Activated naive CD4-positive, alpha-beta T cell treated with anti-CD3 and anti-CD28 coated beads, Interleukin-2, amount 50 U/mL, for 24 hours (primary cell): ENCODE data around the gene CD69.

Experiments used
- H3K27ac Mint-ChIP-seq: one replicate; pipeline ENCODE4 v1.8.0; 2021; ENCODE audit warnings: mild to moderate bottlenecking, mixed read lengths
- H3K27me3 Mint-ChIP-seq: one replicate; pipeline ENCODE4 v1.8.0; 2021; ENCODE audit warnings: mixed read lengths
- H3K36me3 Mint-ChIP-seq: one replicate; pipeline ENCODE4 v1.8.0; 2021; ENCODE audit warnings: mixed read lengths
- H3K4me1 Mint-ChIP-seq: one replicate; pipeline ENCODE4 v1.8.0; 2021; ENCODE audit warnings: mixed read lengths
- H3K4me3 Mint-ChIP-seq: one replicate; pipeline ENCODE4 v1.8.0; 2021; ENCODE audit warnings: mild to moderate bottlenecking, mixed read lengths
- H3K9me3 Mint-ChIP-seq: one replicate; pipeline ENCODE4 v1.8.0; 2021; ENCODE audit warnings: mixed read lengths

CD69 gene

GRCh38 chr12:9792185-9792900 is 31.6 kb upstream of the CD69 start:
- Mint-ChIP-seq H3K27me3 (no peaks in the 10 kb centered on the region), H3K27ac (peak overlapping the region; percentile 93), H3K36me3 (peaks cover 4% of the 10 kb centered on the region), H3K4me3 (peak overlapping the region; percentile 81), H3K9me3 (peaks cover 12% of the 10 kb centered on the region), H3K4me1 (peaks cover 84% of the 10 kb centered on the region)

- peaks cover 11% of the 10 kb centered on the region for H3K9me3 Mint-ChIP-seq
- peaks cover 62% of the 10 kb centered on the region for H3K4me1 Mint-ChIP-seq
- H3K4me3 Mint-ChIP-seq: peak overlapping the region; percentile 78
- peaks cover 2% of the 10 kb centered on the region for H3K36me3 Mint-ChIP-seq
- H3K27ac Mint-ChIP-seq: peak overlapping the region; percentile 93
- no peaks in the 10 kb centered on the region for H3K27me3 Mint-ChIP-seq
Measured at GRCh38 chr12:9786726-9787717, 26.3 kb upstream of the CD69 start.

GRCh38 chr12:9784816-9785215 is 24.1 kb upstream of the CD69 start:
- H3K36me3 Mint-ChIP-seq: no peaks in the 10 kb centered on the region
- H3K9me3 Mint-ChIP-seq: peaks cover 6% of the 10 kb centered on the region
- H3K27me3 Mint-ChIP-seq: no peaks in the 10 kb centered on the region
- H3K4me1 Mint-ChIP-seq: peaks cover 63% of the 10 kb centered on the region
- H3K27ac Mint-ChIP-seq: no peak overlapping the region
- no peak overlapping the region for H3K4me3 Mint-ChIP-seq

- Mint-ChIP-seq H3K4me1 (peaks cover 63% of the 10 kb centered on the region), H3K4me3 (no peak overlapping the region), H3K27ac (no peak overlapping the region), H3K36me3 (no peaks in the 10 kb centered on the region), H3K27me3 (no peaks in the 10 kb centered on the region), H3K9me3 (peaks cover 6% of the 10 kb centered on the region)
Measured at GRCh38 chr12:9784326-9784725, 23.6 kb upstream of the CD69 start.

GRCh38 chr12:9782547-9783382 is 22.1 kb upstream of the CD69 start:
- peaks cover 67% of the 10 kb centered on the region for H3K4me1 Mint-ChIP-seq
- H3K9me3 Mint-ChIP-seq: peaks cover 6% of the 10 kb centered on the region
- H3K27ac Mint-ChIP-seq: peak overlapping the region; percentile 64
- no peaks in the 10 kb centered on the region for H3K27me3 Mint-ChIP-seq
- H3K4me3 Mint-ChIP-seq: no peak overlapping the region
- H3K36me3 Mint-ChIP-seq: no peaks in the 10 kb centered on the region

GRCh38 chr12:9781360-9781759 is 20.7 kb upstream of the CD69 start:
- Mint-ChIP-seq H3K9me3 (peaks cover 9% of the 10 kb centered on the region), H3K4me1 (peaks cover 68% of the 10 kb centered on the region), H3K27me3 (no peaks in the 10 kb centered on the region), H3K36me3 (no peaks in the 10 kb centered on the region), H3K27ac (peak overlapping the region; percentile 81), H3K4me3 (peak overlapping the region; percentile 12)

- Mint-ChIP-seq H3K9me3 (peaks cover 9% of the 10 kb centered on the region), H3K27ac (peak overlapping the region; percentile 38), H3K4me3 (no peak overlapping the region), H3K36me3 (no peaks in the 10 kb centered on the region), H3K27me3 (no peaks in the 10 kb centered on the region), H3K4me1 (peaks cover 84% of the 10 kb centered on the region)
Measured at GRCh38 chr12:9779209-9779608, 18.5 kb upstream of the CD69 start.

GRCh38 chr12:9776781-9777180 is 16.1 kb upstream of the CD69 start:
- Mint-ChIP-seq H3K4me3 (peak overlapping the region; percentile 68), H3K27ac (peak overlapping the region; percentile 93), H3K27me3 (no peaks in the 10 kb centered on the region), H3K4me1 (peaks cover 98% of the 10 kb centered on the region), H3K9me3 (peaks cover 9% of the 10 kb centered on the region), H3K36me3 (no peaks in the 10 kb centered on the region)

- Mint-ChIP-seq H3K27ac (peak overlapping the region; percentile 98), H3K27me3 (no peaks in the 10 kb centered on the region), H3K36me3 (no peaks in the 10 kb centered on the region), H3K4me1 (peaks cover 96% of the 10 kb centered on the region), H3K9me3 (peaks cover 11% of the 10 kb centered on the region), H3K4me3 (peak overlapping the region; percentile 34)
Measured at GRCh38 chr12:9773216-9773877, 12.6 kb upstream of the CD69 start.

GRCh38 chr12:9763025-9763424 is 2.3 kb upstream of the CD69 start:
- Mint-ChIP-seq H3K4me3 (peak overlapping the region; percentile 63), H3K27ac (no peak overlapping the region)

GRCh38 chr12:9762369-9762768 is 1.7 kb upstream of the CD69 start:
- Mint-ChIP-seq H3K4me1 (peaks cover 45% of the 10 kb centered on the region), H3K4me3 (peak overlapping the region; percentile 100), H3K27ac (peak overlapping the region; percentile 100), H3K36me3 (peaks cover 25% of the 10 kb centered on the region), H3K27me3 (no peaks in the 10 kb centered on the region), H3K9me3 (no peaks in the 10 kb centered on the region)

More at GRCh38 chr12:9763025-9763424, 2.3 kb upstream of the CD69 start:
- Mint-ChIP-seq H3K27me3 (no peaks in the 10 kb centered on the region), H3K36me3 (peaks cover 18% of the 10 kb centered on the region), H3K9me3 (no peaks in the 10 kb centered on the region), H3K4me1 (peaks cover 52% of the 10 kb centered on the region)

GRCh38 chr12:9761419-9761781 is 699 bp upstream of the CD69 start:
- H3K4me1 Mint-ChIP-seq: peaks cover 38% of the 10 kb centered on the region
- H3K27ac Mint-ChIP-seq: peak overlapping the region; percentile 100
- peak overlapping the region; percentile 100 for H3K4me3 Mint-ChIP-seq
- H3K9me3 Mint-ChIP-seq: no peaks in the 10 kb centered on the region
- no peaks in the 10 kb centered on the region for H3K27me3 Mint-ChIP-seq
- peaks cover 33% of the 10 kb centered on the region for H3K36me3 Mint-ChIP-seq

GRCh38 chr12:9760120-9760519 is 581 bp downstream of the CD69 start:
- peaks cover 33% of the 10 kb centered on the region for H3K4me1 Mint-ChIP-seq
- peak overlapping the region; percentile 100 for H3K27ac Mint-ChIP-seq
- no peaks in the 10 kb centered on the region for H3K27me3 Mint-ChIP-seq
- H3K9me3 Mint-ChIP-seq: no peaks in the 10 kb centered on the region
- peak overlapping the region; percentile 100 for H3K4me3 Mint-ChIP-seq
- H3K36me3 Mint-ChIP-seq: peaks cover 42% of the 10 kb centered on the region

- peaks cover 45% of the 10 kb centered on the region for H3K36me3 Mint-ChIP-seq
- H3K4me1 Mint-ChIP-seq: peaks cover 32% of the 10 kb centered on the region
- H3K9me3 Mint-ChIP-seq: no peaks in the 10 kb centered on the region
- no peaks in the 10 kb centered on the region for H3K27me3 Mint-ChIP-seq
- peak overlapping the region; percentile 100 for H3K27ac Mint-ChIP-seq
- H3K4me3 Mint-ChIP-seq: peak overlapping the region; percentile 100
Measured at GRCh38 chr12:9759694-9760093, 1.0 kb downstream of the CD69 start.

- Mint-ChIP-seq H3K27me3 (no peaks in the 10 kb centered on the region), H3K9me3 (no peaks in the 10 kb centered on the region), H3K4me1 (peaks cover 33% of the 10 kb centered on the region), H3K4me3 (peak overlapping the region; percentile 100), H3K36me3 (peaks cover 58% of the 10 kb centered on the region), H3K27ac (peak overlapping the region; percentile 97)
Measured at GRCh38 chr12:9758119-9758518, 2.6 kb downstream of the CD69 start.
